Measurements from ENCODE around the gene LONRF2.

GRCh38 chr2:100224988-100225710 is 97.2 kb downstream of the LONRF2 start:
- no peak for TF ChIP-seq POLR2A (IDR thresholded peaks at IDR 0.05)
- TF ChIP-seq, protein P1, sequence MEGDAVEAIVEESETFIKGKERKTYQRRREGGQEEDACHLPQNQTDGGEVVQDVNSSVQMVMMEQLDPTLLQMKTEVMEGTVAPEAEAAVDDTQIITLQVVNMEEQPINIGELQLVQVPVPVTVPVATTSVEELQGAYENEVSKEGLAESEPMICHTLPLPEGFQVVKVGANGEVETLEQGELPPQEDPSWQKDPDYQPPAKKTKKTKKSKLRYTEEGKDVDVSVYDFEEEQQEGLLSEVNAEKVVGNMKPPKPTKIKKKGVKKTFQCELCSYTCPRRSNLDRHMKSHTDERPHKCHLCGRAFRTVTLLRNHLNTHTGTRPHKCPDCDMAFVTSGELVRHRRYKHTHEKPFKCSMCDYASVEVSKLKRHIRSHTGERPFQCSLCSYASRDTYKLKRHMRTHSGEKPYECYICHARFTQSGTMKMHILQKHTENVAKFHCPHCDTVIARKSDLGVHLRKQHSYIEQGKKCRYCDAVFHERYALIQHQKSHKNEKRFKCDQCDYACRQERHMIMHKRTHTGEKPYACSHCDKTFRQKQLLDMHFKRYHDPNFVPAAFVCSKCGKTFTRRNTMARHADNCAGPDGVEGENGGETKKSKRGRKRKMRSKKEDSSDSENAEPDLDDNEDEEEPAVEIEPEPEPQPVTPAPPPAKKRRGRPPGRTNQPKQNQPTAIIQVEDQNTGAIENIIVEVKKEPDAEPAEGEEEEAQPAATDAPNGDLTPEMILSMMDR (IDR thresholded peaks at IDR 0.05), result no peak

Measured in uterus (tissue), 2 donors.